GM18502 (cell line): ENCODE data around the gene OR4F6.

ENCODE experiments used
- ATAC-seq: cut with Tn5 transposase; IDR thresholded peaks from one replicate; pipeline ENCODE4 v1.9.1; 2021; ENCODE audit warnings: mild to moderate bottlenecking; ENCODE audit not compliant: unreplicated experiment, poor library complexity

The OR4F6 gene

GRCh38 chr15:101803676-101804075, 367 bp downstream of the OR4F6 start:
- no peak for ATAC-seq

- ATAC-seq, result no peak
These were observed 1.1 kb downstream of the OR4F6 start for GRCh38 chr15:101804375-101804774.

GRCh38 chr15:101804941-101805340, 1.6 kb downstream of the OR4F6 start:
- ATAC-seq, result no peak

- no peak for ATAC-seq
These were observed 2.5 kb downstream of the OR4F6 start for GRCh38 chr15:101805605-101806345.

GRCh38 chr15:101807345-101807945, 4.1 kb downstream of the OR4F6 start:
- no peak for ATAC-seq

- ATAC-seq, result no peak
These were observed 4.9 kb downstream of the OR4F6 start for GRCh38 chr15:101808201-101808600.

- no peak for ATAC-seq
These were observed 7.1 kb downstream of the OR4F6 start for GRCh38 chr15:101810456-101810855.

- ATAC-seq, result no peak
These were observed 7.6 kb downstream of the OR4F6 start for GRCh38 chr15:101810876-101811275.

GRCh38 chr15:101811902-101812301, 8.6 kb downstream of the OR4F6 start, which contains the start of gene OR4F15:
TSS of gene OR4F15 (plus strand) at chr15:101812202. CDS start at chr15:101818187, 5,985 bp downstream.
- no peak for ATAC-seq

- ATAC-seq, result no peak
These were observed 10.7 kb downstream of the OR4F6 start for GRCh38 chr15:101813803-101814534.

- ATAC-seq, result no peak
These were observed 17.5 kb downstream of the OR4F6 start for GRCh38 chr15:101820781-101821180.

GRCh38 chr15:101827257-101827656, 23.9 kb downstream of the OR4F6 start:
- ATAC-seq, result no peak

GRCh38 chr15:101828774-101829173, 25.5 kb downstream of the OR4F6 start:
- ATAC-seq, result no peak

- ATAC-seq, result no peak
These were observed 38.3 kb downstream of the OR4F6 start for GRCh38 chr15:101841656-101842055.

- ATAC-seq, result no peak
These were observed 41.6 kb downstream of the OR4F6 start for GRCh38 chr15:101844916-101845315.

GRCh38 chr15:101852356-101852755, 49.0 kb downstream of the OR4F6 start:
- ATAC-seq, result no peak
